HUES6 (cell line): ENCODE data around the gene HRH1.

ENCODE experiments used
- H3K27ac ChIP-seq: 2 replicates; pipeline ENCODE4 v1.7.0; 2013; ENCODE audit warnings: low read depth, mild to moderate bottlenecking, low read length, inconsistent platforms
- H3K27me3 ChIP-seq: 2 replicates; pipeline ENCODE4 v1.6.1; 2013; ENCODE audit warnings: low read length; ENCODE audit not compliant: control insufficient read depth, insufficient read depth
- H3K36me3 ChIP-seq: 2 replicates; pipeline ENCODE4 v1.6.1; 2013; ENCODE audit warnings: low read length; ENCODE audit not compliant: control insufficient read depth, insufficient read depth
- H3K4me1 ChIP-seq: 2 replicates; pipeline ENCODE4 v1.6.1; 2013; ENCODE audit warnings: low read length; ENCODE audit not compliant: control insufficient read depth, insufficient read depth
- H3K4me3 ChIP-seq: 2 replicates; pipeline ENCODE4 v1.5.1; 2013; ENCODE audit warnings: low read depth, low read length
- H3K9ac ChIP-seq: one replicate; pipeline ENCODE4 v1.6.1; 2013; ENCODE audit warnings: mild to moderate bottlenecking, low read length
- H3K9me3 ChIP-seq: 2 replicates; pipeline ENCODE4 v1.6.1; 2013; ENCODE audit warnings: low read depth, low read length; ENCODE audit not compliant: control insufficient read depth, insufficient read depth

HRH1 gene

GRCh38 chr3:11228041-11228440 is 73.7 kb downstream of the HRH1 start:
- no peaks in the 10 kb centered on the region for H3K9me3 ChIP-seq
- no peak overlapping the region for H3K9ac ChIP-seq
- H3K27ac ChIP-seq, result no peak overlapping the region
- H3K27me3 ChIP-seq, result no peaks in the 10 kb centered on the region
- H3K36me3 ChIP-seq, result no peaks in the 10 kb centered on the region
- no peak overlapping the region for H3K4me3 ChIP-seq
- H3K4me1 ChIP-seq, result no peaks in the 10 kb centered on the region

GRCh38 chr3:11230125-11230524 is 75.8 kb downstream of the HRH1 start:
- no peaks in the 10 kb centered on the region for H3K36me3 ChIP-seq
- no peak overlapping the region for H3K27ac ChIP-seq
- no peak overlapping the region for H3K9ac ChIP-seq
- H3K4me1 ChIP-seq, result no peaks in the 10 kb centered on the region
- no peaks in the 10 kb centered on the region for H3K27me3 ChIP-seq
- no peak overlapping the region for H3K4me3 ChIP-seq
- no peaks in the 10 kb centered on the region for H3K9me3 ChIP-seq

- Histone ChIP-seq H3K9me3 (no peaks in the 10 kb centered on the region), H3K27ac (no peak overlapping the region), H3K9ac (no peak overlapping the region), H3K4me1 (no peaks in the 10 kb centered on the region), H3K36me3 (no peaks in the 10 kb centered on the region), H3K27me3 (no peaks in the 10 kb centered on the region), H3K4me3 (no peak overlapping the region)
These were observed 76.5 kb downstream of the HRH1 start for GRCh38 chr3:11230832-11231231.

- no peaks in the 10 kb centered on the region for H3K36me3 ChIP-seq
- no peak overlapping the region for H3K27ac ChIP-seq
- no peaks in the 10 kb centered on the region for H3K9me3 ChIP-seq
- no peaks in the 10 kb centered on the region for H3K27me3 ChIP-seq
- H3K4me1 ChIP-seq, result 0 out of 2 replicates have a peak, but pooled peaks cover 3% of the 10 kb centered on the region
- no peak overlapping the region for H3K4me3 ChIP-seq
- no peak overlapping the region for H3K9ac ChIP-seq
These were observed 81.1 kb downstream of the HRH1 start for GRCh38 chr3:11235385-11235784.

GRCh38 chr3:11236588-11237461 is 82.5 kb downstream of the HRH1 start:
- no peak overlapping the region for H3K27ac ChIP-seq
- H3K9ac ChIP-seq, result no peak overlapping the region

GRCh38 chr3:11238060-11238459 is 83.8 kb downstream of the HRH1 start:
- H3K4me3 ChIP-seq, result no peak overlapping the region
- no peaks in the 10 kb centered on the region for H3K9me3 ChIP-seq
- H3K27ac ChIP-seq, result no peak overlapping the region
- no peaks in the 10 kb centered on the region for H3K27me3 ChIP-seq
- 0 out of 2 replicates have a peak, but pooled peaks cover 3% of the 10 kb centered on the region for H3K4me1 ChIP-seq
- no peak overlapping the region for H3K9ac ChIP-seq
- H3K36me3 ChIP-seq, result no peaks in the 10 kb centered on the region

More at GRCh38 chr3:11236588-11237461, 82.5 kb downstream of the HRH1 start:
- Histone ChIP-seq H3K36me3 (no peaks in the 10 kb centered on the region), H3K27me3 (no peaks in the 10 kb centered on the region), H3K9me3 (no peaks in the 10 kb centered on the region), H3K4me1 (0 out of 2 replicates have a peak, but pooled peaks cover 3% of the 10 kb centered on the region), H3K4me3 (no peak overlapping the region)

- H3K4me3 ChIP-seq, result no peak overlapping the region
- H3K9ac ChIP-seq, result no peak overlapping the region
These were observed 84.6 kb downstream of the HRH1 start for GRCh38 chr3:11238880-11239279.

GRCh38 chr3:11239796-11240195 is 85.5 kb downstream of the HRH1 start:
- no peak overlapping the region for H3K27ac ChIP-seq
- 0 out of 2 replicates have a peak, but pooled peaks cover 3% of the 10 kb centered on the region for H3K4me1 ChIP-seq
- H3K9me3 ChIP-seq, result no peaks in the 10 kb centered on the region
- no peaks in the 10 kb centered on the region for H3K27me3 ChIP-seq
- no peak overlapping the region for H3K4me3 ChIP-seq
- H3K36me3 ChIP-seq, result no peaks in the 10 kb centered on the region
- H3K9ac ChIP-seq, result no peak overlapping the region

More at GRCh38 chr3:11238880-11239279, 84.6 kb downstream of the HRH1 start:
- Histone ChIP-seq H3K9me3 (no peaks in the 10 kb centered on the region), H3K27ac (no peak overlapping the region), H3K4me1 (0 out of 2 replicates have a peak, but pooled peaks cover 3% of the 10 kb centered on the region), H3K27me3 (no peaks in the 10 kb centered on the region), H3K36me3 (no peaks in the 10 kb centered on the region)

GRCh38 chr3:11240496-11240895 is 86.2 kb downstream of the HRH1 start:
- Histone ChIP-seq H3K9me3 (no peaks in the 10 kb centered on the region), H3K27me3 (no peaks in the 10 kb centered on the region), H3K27ac (no peak overlapping the region), H3K4me1 (0 out of 2 replicates have a peak, but pooled peaks cover 3% of the 10 kb centered on the region), H3K4me3 (no peak overlapping the region), H3K36me3 (no peaks in the 10 kb centered on the region), H3K9ac (no peak overlapping the region)

- no peak overlapping the region for H3K27ac ChIP-seq
- no peaks in the 10 kb centered on the region for H3K4me1 ChIP-seq
- H3K4me3 ChIP-seq, result no peak overlapping the region
- H3K9ac ChIP-seq, result no peak overlapping the region
- no peaks in the 10 kb centered on the region for H3K27me3 ChIP-seq
- no peaks in the 10 kb centered on the region for H3K36me3 ChIP-seq
- no peaks in the 10 kb centered on the region for H3K9me3 ChIP-seq
These were observed 89.9 kb downstream of the HRH1 start for GRCh38 chr3:11244121-11244677.

- Histone ChIP-seq H3K27ac (no peak overlapping the region), H3K27me3 (no peaks in the 10 kb centered on the region), H3K9ac (no peak overlapping the region), H3K4me3 (no peak overlapping the region), H3K36me3 (no peaks in the 10 kb centered on the region), H3K4me1 (no peaks in the 10 kb centered on the region), H3K9me3 (no peaks in the 10 kb centered on the region)
These were observed 91.0 kb downstream of the HRH1 start for GRCh38 chr3:11245276-11245675.
